ENCODE measurements around the gene ZFAND3.

GRCh38 chr6:38160831-38161230 lies 341.3 kb downstream of the ZFAND3 start:
- TF ChIP-seq CTCF (conservative IDR thresholded peaks at IDR 0.05; ENCODE audit: low read depth, low read length) (no peak), EZH2 (IDR thresholded peaks at IDR 0.05; ENCODE audit: borderline replicate concordance, low read depth, low read length, poor library complexity, severe bottlenecking) (no peak)
